GM12891 (cell line): ENCODE data around the gene BCL6.

ENCODE experiments used
- POLR2A ChIP-seq: IDR thresholded peaks from 2 replicates; pipeline ENCODE4 v1.6.1; 2011; ENCODE audit warnings: low read depth, low read length, control low read depth
- POLR2AphosphoS5 ChIP-seq: IDR thresholded peaks from 2 replicates; pipeline ENCODE4 v1.6.1; 2011; ENCODE audit warnings: low read depth, low read length, control low read depth
- POU2F2 ChIP-seq: IDR thresholded peaks from 2 replicates; pipeline ENCODE4 v1.6.1; 2011; ENCODE audit warnings: low read depth, mild to moderate bottlenecking, control low read depth, low read length, moderate library complexity
- SPI1 ChIP-seq: IDR thresholded peaks from 2 replicates; pipeline ENCODE4 v1.6.1; 2011; ENCODE audit warnings: low read depth, low read length, control low read depth
- TAF1 ChIP-seq: IDR thresholded peaks from 2 replicates; pipeline ENCODE4 v1.6.1; 2011; ENCODE audit warnings: low read depth, low read length, control low read depth

DNA sequence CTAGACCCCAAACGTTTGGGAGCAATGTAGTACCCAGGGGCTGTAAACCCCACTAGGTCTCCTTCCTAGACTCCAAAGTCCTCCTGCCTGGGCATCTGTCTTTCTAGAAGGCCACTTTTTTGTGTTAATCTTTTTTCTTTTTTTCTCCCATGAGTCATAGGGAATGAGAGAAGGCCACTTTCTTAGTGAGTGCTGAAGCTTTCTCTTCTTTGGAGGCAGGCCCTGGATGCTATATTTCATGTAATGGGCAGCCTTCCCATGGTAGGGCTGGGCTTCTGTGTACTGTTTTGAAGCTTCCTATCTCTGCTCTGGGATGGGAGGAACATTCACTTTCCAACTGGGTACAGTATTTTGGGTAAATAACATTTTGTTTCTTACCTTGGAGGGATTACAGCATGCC is 27.7 kb downstream of the BCL6 start:
- TF ChIP-seq POLR2AphosphoS5 (no peak), POLR2A (no peak), TAF1 (no peak), POU2F2 (no peak), SPI1 (no peak)
